Osteoblast (primary cell): ENCODE results near the gene JAM2. TPM values are rescaled to one million over a fixed set of nuclear protein-coding genes. Genes with fewer than 3 reads are reported as not detected.

Source experiments
- DNase-seq: peaks from one replicate; pipeline ENCODE4 v3.0.0; 2011; ENCODE audit warnings: low spot score, mixed read lengths; ENCODE audit not compliant: insufficient read length; ENCODE audit errors: missing footprints
- H2AFZ ChIP-seq: 2 replicates; pipeline ENCODE4 v1.6.0; 2011; ENCODE audit warnings: mild to moderate bottlenecking, low read length
- H3K27ac ChIP-seq: 2 replicates; pipeline ENCODE4 v1.5.1; 2011; ENCODE audit warnings: mild to moderate bottlenecking, low read depth, low read length, moderate library complexity
- H3K27me3 ChIP-seq: 2 replicates; pipeline ENCODE4 v1.6.0; 2012; ENCODE audit warnings: mild to moderate bottlenecking, control low read depth, inconsistent platforms, low read length, moderate library complexity; ENCODE audit not compliant: insufficient read depth
- H3K36me3 ChIP-seq: 2 replicates; pipeline ENCODE4 v1.5.1; 2011; ENCODE audit warnings: mild to moderate bottlenecking, low read length, control low read depth, moderate library complexity; ENCODE audit not compliant: insufficient read depth
- H3K4me1 ChIP-seq: 2 replicates; pipeline ENCODE4 v1.5.1; 2011; ENCODE audit warnings: mild to moderate bottlenecking, low read length, control low read depth, moderate library complexity; ENCODE audit not compliant: insufficient read depth
- H3K4me2 ChIP-seq: 2 replicates; pipeline ENCODE4 v1.6.0; 2011; ENCODE audit warnings: mild to moderate bottlenecking, low read length; ENCODE audit not compliant: insufficient read depth
- H3K4me3 ChIP-seq: fragments of 200-600 bp; sonication (generic); 3 replicates; pipeline ENCODE4 v1.5.1; 2012; ENCODE audit warnings: mild to moderate bottlenecking, low read length, inconsistent platforms; ENCODE audit not compliant: insufficient read depth
- H3K79me2 ChIP-seq: 2 replicates; pipeline ENCODE4 v1.6.0; 2012; ENCODE audit warnings: mild to moderate bottlenecking, low read length, control low read depth, inconsistent platforms; ENCODE audit not compliant: insufficient read depth
- H3K9me3 ChIP-seq: 2 replicates; pipeline ENCODE4 v1.5.1; 2011; ENCODE audit warnings: low read depth, low read length, control low read depth
- H4K20me1 ChIP-seq: 2 replicates; pipeline ENCODE4 v1.6.0; 2012; ENCODE audit warnings: mild to moderate bottlenecking, low read length, control low read depth; ENCODE audit not compliant: insufficient read depth
- CTCF ChIP-seq: IDR thresholded peaks from 2 replicates; pipeline ENCODE4 v1.5.1; 2011; ENCODE audit warnings: mild to moderate bottlenecking, low read depth, low read length, moderate library complexity; ENCODE audit errors: extremely low read depth
- total RNA-seq: library from RNA; depleted of rRNA; stranded (reverse); fragments of >200 nt; gene quantifications from 2 replicates; pipeline ENCODE4 v1.2.3, GENCODE V29; 2012

The JAM2 gene
- total RNA-seq, 1 donor, result 1.1 TPM

- no peak for TF ChIP-seq CTCF
- Histone ChIP-seq H3K27ac (peak within 1 kb of the TSS; percentile 94), H4K20me1 (peaks cover 11% of the 10 kb centered on the region), H3K4me1 (peaks cover 17% of the 10 kb centered on the region), H3K9me3 (no peaks in the 10 kb centered on the region), H3K36me3 (peaks cover 6% of the 10 kb centered on the region), H3K79me2 (peaks cover 90% of the 10 kb centered on the region), H3K4me2 (peak within 1 kb of the TSS; percentile 95), H2AFZ (peak within 1 kb of the TSS; percentile 96), H3K4me3 (peak within 1 kb of the TSS; percentile 79), H3K27me3 (no peaks in the 10 kb centered on the region)
- peak; percentile 98 for DNase-seq
These were observed 96.0 kb downstream of the JAM2 start, which contains the start of the genes ATP5PF and GABPA for GRCh38 chr21:25734904-25735645. Gene ATP5PF (minus strand): TSS chr21:25734904. CDS start chr21:25729794, 5,110 bp downstream. Gene GABPA (plus strand): TSS chr21:25734972. CDS start chr21:25741599, 6,627 bp downstream.

- H3K27me3 ChIP-seq, result no peaks in the 10 kb centered on the region
- H3K27ac ChIP-seq, result peak overlapping the region; percentile 94
- H3K79me2 ChIP-seq, result peaks cover 92% of the 10 kb centered on the region
- H4K20me1 ChIP-seq, result peaks cover 11% of the 10 kb centered on the region
- peaks cover 17% of the 10 kb centered on the region for H3K4me1 ChIP-seq
- peak overlapping the region; percentile 96 for H2AFZ ChIP-seq
- peaks cover 5% of the 10 kb centered on the region for H3K36me3 ChIP-seq
- peak overlapping the region; percentile 95 for H3K4me2 ChIP-seq
- peak overlapping the region; percentile 79 for H3K4me3 ChIP-seq
- DNase-seq, result peak; percentile 38
- no peaks in the 10 kb centered on the region for H3K9me3 ChIP-seq
- no peak for TF ChIP-seq CTCF
These were observed 96.9 kb downstream of the JAM2 start for GRCh38 chr21:25735646-25736597.

GRCh38 chr21:25737421-25737820 is 98.4 kb downstream of the JAM2 start:
- H3K9me3 ChIP-seq, result no peaks in the 10 kb centered on the region
- H4K20me1 ChIP-seq, result peaks cover 8% of the 10 kb centered on the region
- H3K4me2 ChIP-seq, result peak overlapping the region; percentile 95
- H3K4me3 ChIP-seq, result no peak overlapping the region
- no peak overlapping the region for H2AFZ ChIP-seq
- peaks cover 87% of the 10 kb centered on the region for H3K79me2 ChIP-seq
- no peak overlapping the region for H3K27ac ChIP-seq
- peaks cover 17% of the 10 kb centered on the region for H3K4me1 ChIP-seq
- H3K36me3 ChIP-seq, result peaks cover 5% of the 10 kb centered on the region
- DNase-seq, result no peak
- no peak for TF ChIP-seq CTCF
- no peaks in the 10 kb centered on the region for H3K27me3 ChIP-seq

- Histone ChIP-seq H3K27ac (no peak overlapping the region), H3K27me3 (no peaks in the 10 kb centered on the region), H3K36me3 (peaks cover 5% of the 10 kb centered on the region), H3K9me3 (no peaks in the 10 kb centered on the region), H3K79me2 (peaks cover 44% of the 10 kb centered on the region), H4K20me1 (peaks cover 2% of the 10 kb centered on the region), H2AFZ (no peak overlapping the region), H3K4me2 (no peak overlapping the region), H3K4me3 (no peak overlapping the region), H3K4me1 (no peaks in the 10 kb centered on the region)
- DNase-seq, result no peak
- no peak for TF ChIP-seq CTCF
These were observed 103.8 kb downstream of the JAM2 start for GRCh38 chr21:25742900-25743299.
